ENCODE results near the gene SLC11A2. TPM values are rescaled to one million over a fixed set of nuclear protein-coding genes. Genes with fewer than 3 reads are reported as not detected.

SLC11A2 gene
- total and polyA plus RNA-seq, 9 of the 15 experiments (the other 6 are each of a cell fraction or from before 2014, with no cell fraction given): 21.1 to 54.0 (median 32.9) TPM

- no peak for TF ChIP-seq SAFB (IDR thresholded peaks at IDR 0.05; ENCODE audit: borderline replicate concordance, low read depth, low read length)
- no peak for TF ChIP-seq SNAPC5 (CRISPR knock-in tag; IDR thresholded peaks at IDR 0.05)
- no peak for TF ChIP-seq YBX1 (IDR thresholded peaks at IDR 0.05)
- TF ChIP-seq NFRKB (IDR thresholded peaks at IDR 0.05; ENCODE audit: low read depth): peak; percentile 90
- peak; percentile 36 for TF ChIP-seq CCNT2 (IDR thresholded peaks at IDR 0.05; ENCODE audit: borderline replicate concordance, extremely low read depth, insufficient read length, low read depth, low read length)
- TF ChIP-seq SAP30 (IDR thresholded peaks at IDR 0.05; ENCODE audit: borderline replicate concordance, insufficient read depth, low read depth, low read length, poor library complexity, severe bottlenecking): peak; percentile 82
- TF ChIP-seq ZKSCAN3 (CRISPR knock-in tag; IDR thresholded peaks at IDR 0.05): no peak
- TF ChIP-seq, protein P1, sequence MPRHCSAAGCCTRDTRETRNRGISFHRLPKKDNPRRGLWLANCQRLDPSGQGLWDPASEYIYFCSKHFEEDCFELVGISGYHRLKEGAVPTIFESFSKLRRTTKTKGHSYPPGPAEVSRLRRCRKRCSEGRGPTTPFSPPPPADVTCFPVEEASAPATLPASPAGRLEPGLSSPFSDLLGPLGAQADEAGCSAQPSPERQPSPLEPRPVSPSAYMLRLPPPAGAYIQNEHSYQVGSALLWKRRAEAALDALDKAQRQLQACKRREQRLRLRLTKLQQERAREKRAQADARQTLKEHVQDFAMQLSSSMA (CRISPR knock-in tag; IDR thresholded peaks at IDR 0.05): no peak
- TF ChIP-seq ZNF79 (CRISPR knock-in tag; IDR thresholded peaks at IDR 0.05; ENCODE audit: low read depth): no peak
- peak; percentile 66; the same call in 1 of the 2 replicates for TF ChIP-seq KLF6 (CRISPR knock-in tag; IDR thresholded peaks at IDR 0.05; ENCODE audit: borderline replicate concordance)
- TF ChIP-seq, protein P2, sequence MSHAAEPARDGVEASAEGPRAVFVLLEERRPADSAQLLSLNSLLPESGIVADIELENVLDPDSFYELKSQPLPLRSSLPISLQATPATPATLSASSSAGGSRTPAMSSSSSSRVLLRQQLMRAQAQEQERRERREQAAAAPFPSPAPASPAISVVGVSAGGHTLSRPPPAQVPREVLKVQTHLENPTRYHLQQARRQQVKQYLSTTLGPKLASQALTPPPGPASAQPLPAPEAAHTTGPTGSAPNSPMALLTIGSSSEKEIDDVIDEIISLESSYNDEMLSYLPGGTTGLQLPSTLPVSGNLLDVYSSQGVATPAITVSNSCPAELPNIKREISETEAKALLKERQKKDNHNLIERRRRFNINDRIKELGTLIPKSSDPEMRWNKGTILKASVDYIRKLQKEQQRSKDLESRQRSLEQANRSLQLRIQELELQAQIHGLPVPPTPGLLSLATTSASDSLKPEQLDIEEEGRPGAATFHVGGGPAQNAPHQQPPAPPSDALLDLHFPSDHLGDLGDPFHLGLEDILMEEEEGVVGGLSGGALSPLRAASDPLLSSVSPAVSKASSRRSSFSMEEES (CRISPR knock-in tag; IDR thresholded peaks at IDR 0.05): no peak
- 0 out of 2 replicates have a peak, but pooled peaks have one; percentile 16 for TF ChIP-seq RFX7 (CRISPR knock-in tag; IDR thresholded peaks at IDR 0.05)
- TF ChIP-seq SMAD3 (CRISPR knock-in tag; conservative IDR thresholded peaks at IDR 0.05): peak; percentile 66; the same call in 1 of the 2 replicates
- TF ChIP-seq TAF1 (IDR thresholded peaks at IDR 0.05; ENCODE audit: control insufficient read depth, extremely low read depth, insufficient read depth, low read length, severe bottlenecking): peak; percentile 96
- no peak for TF ChIP-seq EGR1 (conservative IDR thresholded peaks at IDR 0.05)
- TF ChIP-seq ETV6 (IDR thresholded peaks at IDR 0.05; ENCODE audit: borderline replicate concordance in 1 of 2, low read depth in 2 of 2, low read length in 1 of 2): 0 out of 4 replicates have a peak, but pooled peaks of 1 of the 2 experiments have one; percentile 30
- 0 out of 2 replicates have a peak, but pooled peaks have one; percentile 31 for TF ChIP-seq ETV6 (CRISPR knock-in tag; IDR thresholded peaks at IDR 0.05; ENCODE audit: borderline replicate concordance)
- TF ChIP-seq KAT8 (IDR thresholded peaks at IDR 0.05; ENCODE audit: low read depth): no peak
- TF ChIP-seq CBFA2T3 (IDR thresholded peaks at IDR 0.05): no peak
- no peak for TF ChIP-seq MEF2A (IDR thresholded peaks at IDR 0.05; ENCODE audit: control insufficient read depth, low read depth, low read length)
- TF ChIP-seq TRIM25 (IDR thresholded peaks at IDR 0.05; ENCODE audit: borderline replicate concordance): no peak
- peak in 1 of 2 experiments; percentile 19; a peak in 1 of 4 replicates for TF ChIP-seq SIN3A (IDR thresholded peaks at IDR 0.05; ENCODE audit: borderline replicate concordance in 2 of 2, control insufficient read depth in 1 of 2, low read depth in 2 of 2, low read length in 2 of 2)
- TF ChIP-seq ZNF239 (CRISPR knock-in tag; IDR thresholded peaks at IDR 0.05): no peak
- peak; percentile 19; the same call in 1 of the 2 replicates for TF ChIP-seq SMARCA4 (IDR thresholded peaks at IDR 0.05)
These were observed 21.7 kb upstream of the SLC11A2 start, which contains the start of gene LETMD1 (continued) for GRCh38 chr12:51047655-51048540.
